HepG2 (cell line): ENCODE results near the gene ERBB4. TPM values are rescaled to one million over a fixed set of nuclear protein-coding genes. Genes with fewer than 3 reads are reported as not detected.

Source experiments
- ATAC-seq: fragments of 200-7000 bp; cut with Tn5 transposase; 3 replicates; pipeline ENCODE4 v1.9.1; 2020; ENCODE audit warnings: mild to moderate bottlenecking, moderate library complexity
- BruUV-seq: library from RNA; stranded (reverse); fragments of 400-500 nt; replicated peaks from 2 replicates; lab custom pipeline; 2021; lab: Mats Ljungman, UMichigan
- CTCF ChIA-PET: fragments of 300-600 bp; formaldehyde crosslinking; extraction: SDS; loops from one replicate; lab custom pipeline; 2021; ENCODE audit warnings: low total read pairs, inconsistent platforms, low intra/inter-chr PET ratio; lab: Yijun Ruan, JAX
- POLR2A ChIA-PET: fragments of 350-600 bp; sonication (Branson Sonifier 250); formaldehyde crosslinking; loops from one replicate; lab custom pipeline; 2020; ENCODE audit warnings: antibody characterized with exemption, inconsistent platforms; lab: Yijun Ruan, JAX
- DNase-seq: peaks from one replicate; pipeline ENCODE4 v3.0.0-alpha.2; 2015; ENCODE audit warnings: low spot score
- FAIRE-seq: peaks from 3 replicates; lab custom pipeline; 2011; peaks lifted over from hg19 to GRCh38; lab: Jason Lieb, UNC
- H2AFZ ChIP-seq: one replicate; pipeline ENCODE4 v1.6.1; 2011; ENCODE audit warnings: low read length, inconsistent platforms
- H3K27ac ChIP-seq: fragments of 300-600 bp; 3 replicates; pipeline ENCODE4 v1.8.0; 2011; ENCODE audit warnings: mixed run types, mild to moderate bottlenecking, mixed read lengths, low read length, inconsistent platforms; ENCODE audit not compliant: insufficient read depth; ENCODE audit errors: extremely low read length
- H3K27me3 ChIP-seq, 2 experiments: fragments of 200-600 bp in 1 of 2; 2 replicates in 1 of 2; 3 replicates in 1 of 2; pipeline versions ENCODE4 v1.6.0 to v1.8.0; 2011; ENCODE audit warnings: low read length in 2 of 2, mild to moderate bottlenecking in 2 of 2, moderate library complexity in 2 of 2, inconsistent platforms in 1 of 2; ENCODE audit not compliant: insufficient read depth in 2 of 2, control insufficient read depth in 1 of 2
- H3K36me3 ChIP-seq, 2 experiments: fragments of 200-600 bp in 1 of 2; replicated peaks in 1 of 2; 2 replicates in 1 of 2; 3 replicates in 1 of 2; pipeline versions ENCODE4 v1.5.1 to v1.8.0; 2011; ENCODE audit warnings: low read length in 2 of 2, inconsistent platforms in 1 of 2; ENCODE audit not compliant: insufficient read depth in 2 of 2, control insufficient read depth in 1 of 2
- H3K4me1 ChIP-seq: 2 replicates; pipeline ENCODE4 v1.5.1; 2012; ENCODE audit warnings: low read length, inconsistent platforms; ENCODE audit not compliant: insufficient read depth
- H3K4me2 ChIP-seq: 2 replicates; pipeline ENCODE4 v1.6.0; 2011; ENCODE audit warnings: low read depth, low read length, inconsistent platforms
- H3K4me3 ChIP-seq, 3 experiments: fragments of 200-600 bp in 1 of 3; sonication (generic), shearing (Covaris generic) in 1 of 3; replicated peaks in 1 of 3; 2 replicates each; pipeline ENCODE4 v1.5.1; 2011 to 2016; ENCODE audit warnings: low read length in 3 of 3, inconsistent platforms in 2 of 3, low read depth in 2 of 3, mild to moderate bottlenecking in 2 of 3, control low read depth in 1 of 3, mixed read lengths in 1 of 3; ENCODE audit not compliant: insufficient read depth in 1 of 3
- H3K79me2 ChIP-seq: one replicate; pipeline ENCODE4 v1.6.1; 2011; ENCODE audit warnings: low read length, inconsistent platforms; ENCODE audit not compliant: insufficient read depth
- H3K9ac ChIP-seq: 2 replicates; pipeline ENCODE4 v1.6.0; 2011; ENCODE audit warnings: mild to moderate bottlenecking, low read depth, low read length, inconsistent platforms; ENCODE audit not compliant: insufficient read depth
- H3K9me3 ChIP-seq: 2 replicates; pipeline ENCODE4 v1.5.1; 2012; ENCODE audit warnings: mild to moderate bottlenecking, low read length
- H4K20me1 ChIP-seq: 2 replicates; pipeline ENCODE4 v1.6.0; 2011; ENCODE audit warnings: inconsistent platforms, mild to moderate bottlenecking, low read length, moderate library complexity; ENCODE audit not compliant: insufficient read depth
- HOXA7 ChIP-seq: sonication (generic); formaldehyde crosslinking; IDR thresholded peaks from 2 replicates; pipeline ENCODE4 v1.8.1; 2022; ENCODE audit warnings: mild to moderate bottlenecking, missing genetic modification reagents, moderate library complexity
- NFE2L1 ChIP-seq: sonication (generic); formaldehyde crosslinking; IDR thresholded peaks from 2 replicates; pipeline ENCODE4 v1.4.0; 2020; ENCODE audit warnings: missing genetic modification reagents, mild to moderate bottlenecking, borderline replicate concordance
- SETDB1 ChIP-seq: sonication (generic); formaldehyde crosslinking; IDR thresholded peaks from 2 replicates; pipeline ENCODE4 v1.5.1; 2020; ENCODE audit warnings: missing genetic modification reagents, mild to moderate bottlenecking, borderline replicate concordance
- TAF1 ChIP-seq: sonication (generic); formaldehyde crosslinking; IDR thresholded peaks from 2 replicates; pipeline ENCODE4 v1.4.0; 2020; ENCODE audit warnings: missing genetic modification reagents
- ZNF10 ChIP-seq: sonication (generic); formaldehyde crosslinking; IDR thresholded peaks from 2 replicates; pipeline ENCODE4 v1.4.0; 2020; ENCODE audit warnings: mild to moderate bottlenecking, low read depth, missing genetic modification reagents, borderline replicate concordance
- ZNF501 ChIP-seq: sonication (generic); formaldehyde crosslinking; IDR thresholded peaks from 2 replicates; pipeline ENCODE4 v1.5.1; 2020; ENCODE audit warnings: mild to moderate bottlenecking, moderate library complexity, missing genetic modification reagents
- ZNF652 ChIP-seq: IDR thresholded peaks from 2 replicates; pipeline ENCODE4 v1.6.1; 2016; ENCODE audit warnings: low read depth, borderline replicate concordance
- ZNF724P ChIP-seq: sonication (generic); formaldehyde crosslinking; IDR thresholded peaks from 2 replicates; pipeline ENCODE4 v1.8.0; 2022; ENCODE audit warnings: missing genetic modification reagents, borderline replicate concordance
- WGBS: methylation state at CpG from one replicate; pipeline ENCODE4 v1.1.6; 2017; ENCODE audit warnings: low lambda C conversion rate; 5-methylcytosine and 5-hydroxymethylcytosine counted together
- in situ Hi-C: cut with HindIII; loops from 2 replicates; pipeline ENCODE4 v1.10.0; 2017; ENCODE audit warnings: low pct_unique_long_range_greater_than_20kb; ENCODE audit not compliant: extremely low pct_ligation_motif_present
- intact Hi-C: fragments of 100-400 bp; cut with micrococcal nuclease; formaldehyde crosslinking; loops from one replicate; pipeline ENCODE4 v1.10.0; 2022; ENCODE audit not compliant: unreplicated experiment
- polyA plus RNA-seq, 8 experiments: library from polyadenylated mRNA; depleted of rRNA in 3 of 8; stranded (reverse) in 7 of 8; unstranded in 1 of 8; fragments of >200 nt; fragmentation: Illumina TruSeq in 4 of 8; extraction: Trizol in 4 of 8; gene quantifications; 2 replicates each; pipeline versions ENCODE4 v1.2.1 to v1.2.3, GENCODE V29; 2011 to 2016; ENCODE audit warnings: low read depth in 4 of 8, missing spikeins in 1 of 8, mixed read lengths in 1 of 8; ENCODE audit not compliant: insufficient read depth in 1 of 8
- total RNA-seq, 5 experiments: library from RNA; depleted of rRNA; stranded (reverse); fragments of >200 nt; fragmentation: Illumina TruSeq; extraction: Trizol; gene quantifications; 2 replicates each; pipeline ENCODE4 v1.2.3, GENCODE V29; 2016; ENCODE audit warnings: low read depth in 1 of 5
- TF ChIP-seq, protein P1 (sequence below): IDR thresholded peaks from 2 replicates; pipeline ENCODE4 v1.6.1; 2016; ENCODE audit warnings: mild to moderate bottlenecking
- TF ChIP-seq, protein P2 (sequence below): sonication (generic); formaldehyde crosslinking; IDR thresholded peaks from 2 replicates; pipeline ENCODE4 v1.8.0; 2022; ENCODE audit warnings: mild to moderate bottlenecking, missing genetic modification reagents, moderate library complexity
- TF ChIP-seq, protein P3 (sequence below), 2 experiments: sonication (generic) in 1 of 2; formaldehyde crosslinking in 1 of 2; IDR thresholded peaks; 2 replicates each; pipeline versions ENCODE4 v1.6.1 to v1.9.0; 2014 to 2022; ENCODE audit warnings: antibody characterized with exemption in 1 of 2, borderline replicate concordance in 1 of 2, inconsistent platforms in 1 of 2, low read depth in 1 of 2, missing genetic modification reagents in 1 of 2

ERBB4 gene
- total and polyA plus RNA-seq, 2 of the 13 experiments (the other 11 are each of a cell fraction or from before 2014, with no cell fraction given), result not detected

DNA sequence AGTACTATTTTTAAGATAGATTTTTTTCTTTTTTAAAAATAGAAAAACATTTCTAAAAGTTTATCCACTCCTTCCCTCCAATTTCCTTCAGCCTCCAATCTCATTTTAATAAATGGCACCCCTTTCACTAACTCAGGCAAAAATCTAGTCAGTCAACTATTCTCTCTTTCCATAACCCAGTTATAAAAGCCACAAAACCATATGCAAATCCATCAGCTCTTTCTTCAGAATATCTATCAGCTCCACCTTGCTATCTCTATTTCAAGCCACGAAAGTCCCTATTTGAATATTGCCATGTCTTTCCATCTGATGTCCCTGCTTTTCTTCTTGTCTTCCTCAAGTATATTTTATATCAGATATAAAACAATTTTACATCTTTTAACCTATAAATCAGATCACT lies 397.1 kb downstream of the ERBB4 start:
- CTCF ChIA-PET, result no interaction called here
- no peak overlapping the region for H3K9ac ChIP-seq
- H3K79me2 ChIP-seq, result no peaks in the 10 kb centered on the region
- no peaks in the 10 kb centered on the region for H3K27me3 ChIP-seq
- TF ChIP-seq ZNF724P (CRISPR knock-in tag) (no peak), ZNF501 (no peak), SETDB1 (no peak), ZNF652 (CRISPR knock-in tag) (no peak), ZNF10 (CRISPR knock-in tag) (no peak), HOXA7 (CRISPR knock-in tag) (no peak), NFE2L1 (no peak), TAF1 (CRISPR knock-in tag) (no peak)
- TF ChIP-seq, protein P1, sequence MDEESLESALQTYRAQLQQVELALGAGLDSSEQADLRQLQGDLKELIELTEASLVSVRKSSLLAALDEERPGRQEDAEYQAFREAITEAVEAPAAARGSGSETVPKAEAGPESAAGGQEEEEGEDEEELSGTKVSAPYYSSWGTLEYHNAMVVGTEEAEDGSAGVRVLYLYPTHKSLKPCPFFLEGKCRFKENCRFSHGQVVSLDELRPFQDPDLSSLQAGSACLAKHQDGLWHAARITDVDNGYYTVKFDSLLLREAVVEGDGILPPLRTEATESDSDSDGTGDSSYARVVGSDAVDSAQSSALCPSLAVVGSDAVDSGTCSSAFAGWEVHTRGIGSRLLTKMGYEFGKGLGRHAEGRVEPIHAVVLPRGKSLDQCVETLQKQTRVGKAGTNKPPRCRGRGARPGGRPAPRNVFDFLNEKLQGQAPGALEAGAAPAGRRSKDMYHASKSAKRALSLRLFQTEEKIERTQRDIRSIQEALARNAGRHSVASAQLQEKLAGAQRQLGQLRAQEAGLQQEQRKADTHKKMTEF, result no peak
- TF ChIP-seq, protein P2, sequence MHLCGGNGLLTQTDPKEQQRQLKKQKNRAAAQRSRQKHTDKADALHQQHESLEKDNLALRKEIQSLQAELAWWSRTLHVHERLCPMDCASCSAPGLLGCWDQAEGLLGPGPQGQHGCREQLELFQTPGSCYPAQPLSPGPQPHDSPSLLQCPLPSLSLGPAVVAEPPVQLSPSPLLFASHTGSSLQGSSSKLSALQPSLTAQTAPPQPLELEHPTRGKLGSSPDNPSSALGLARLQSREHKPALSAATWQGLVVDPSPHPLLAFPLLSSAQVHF (CRISPR knock-in tag), result no peak
- TF ChIP-seq, protein P3, sequence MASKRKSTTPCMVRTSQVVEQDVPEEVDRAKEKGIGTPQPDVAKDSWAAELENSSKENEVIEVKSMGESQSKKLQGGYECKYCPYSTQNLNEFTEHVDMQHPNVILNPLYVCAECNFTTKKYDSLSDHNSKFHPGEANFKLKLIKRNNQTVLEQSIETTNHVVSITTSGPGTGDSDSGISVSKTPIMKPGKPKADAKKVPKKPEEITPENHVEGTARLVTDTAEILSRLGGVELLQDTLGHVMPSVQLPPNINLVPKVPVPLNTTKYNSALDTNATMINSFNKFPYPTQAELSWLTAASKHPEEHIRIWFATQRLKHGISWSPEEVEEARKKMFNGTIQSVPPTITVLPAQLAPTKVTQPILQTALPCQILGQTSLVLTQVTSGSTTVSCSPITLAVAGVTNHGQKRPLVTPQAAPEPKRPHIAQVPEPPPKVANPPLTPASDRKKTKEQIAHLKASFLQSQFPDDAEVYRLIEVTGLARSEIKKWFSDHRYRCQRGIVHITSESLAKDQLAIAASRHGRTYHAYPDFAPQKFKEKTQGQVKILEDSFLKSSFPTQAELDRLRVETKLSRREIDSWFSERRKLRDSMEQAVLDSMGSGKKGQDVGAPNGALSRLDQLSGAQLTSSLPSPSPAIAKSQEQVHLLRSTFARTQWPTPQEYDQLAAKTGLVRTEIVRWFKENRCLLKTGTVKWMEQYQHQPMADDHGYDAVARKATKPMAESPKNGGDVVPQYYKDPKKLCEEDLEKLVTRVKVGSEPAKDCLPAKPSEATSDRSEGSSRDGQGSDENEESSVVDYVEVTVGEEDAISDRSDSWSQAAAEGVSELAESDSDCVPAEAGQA (IDR thresholded peaks at IDR 0.05; ENCODE audit: low read depth), result no peak
- TF ChIP-seq, protein P3 (CRISPR knock-in tag; IDR thresholded peaks at IDR 0.05; ENCODE audit: borderline replicate concordance), result no peak
- TF ChIP-seq, all 625 proteins: peak for 0
- 2% methylated on average over 1 of the region's 1 CpG for WGBS
- no TSS peak for BruUV-seq
- no peak overlapping the region for H3K4me3 ChIP-seq
- no peak overlapping the region for H3K27ac ChIP-seq
- no peaks in the 10 kb centered on the region for H4K20me1 ChIP-seq
- H3K4me2 ChIP-seq, result no peak overlapping the region
- intact Hi-C loops (no loop called here), in situ Hi-C loops (loop anchor here (10.0 kb wide), 1 partner anchor 403 kb away; no protein-coding TSS in a partner anchor)
- no peak overlapping the region for H2AFZ ChIP-seq
- no peak for FAIRE-seq
- ATAC-seq, result no peak
- DNase-seq, result no peak
- no peaks in the 10 kb centered on the region for H3K36me3 ChIP-seq
- POLR2A ChIA-PET, result no interaction called here
- H3K9me3 ChIP-seq, result no peaks in the 10 kb centered on the region
- H3K4me1 ChIP-seq, result no peaks in the 10 kb centered on the region
